AG04449 (cell line): Measurements from ENCODE around the gene KCNQ1.

Source experiments
- CTCF ChIA-PET: fragments of 350-600 bp; formaldehyde crosslinking; extraction: SDS; loops from one replicate; lab custom pipeline; 2021; ENCODE audit warnings: antibody characterized with exemption; lab: Yijun Ruan, JAX
- POLR2A ChIA-PET: fragments of 400-600, 350-600 bp; formaldehyde crosslinking; extraction: SDS; loops from one replicate; lab custom pipeline; 2020; ENCODE audit warnings: antibody characterized with exemption, inconsistent platforms; lab: Yijun Ruan, JAX
- DNase-seq: peaks from one replicate; pipeline ENCODE4 v3.0.0-alpha.2; 2010; ENCODE audit warnings: low read depth, low spot score
- H3K4me3 ChIP-seq: 2 replicates; pipeline ENCODE4 v1.5.1; 2011; ENCODE audit warnings: low read depth, mild to moderate bottlenecking, control low read depth, low read length
- CTCF ChIP-seq: IDR thresholded peaks from one replicate; pipeline ENCODE4 v1.5.1; 2011; ENCODE audit warnings: mild to moderate bottlenecking, moderate library complexity, low read length, control low read depth, inconsistent platforms; ENCODE audit not compliant: insufficient read depth; ENCODE audit errors: missing control alignments

KCNQ1 gene

GRCh38 chr11:2555336-2555735 is 110.5 kb downstream of the KCNQ1 start:
- CTCF ChIA-PET: interaction anchor here (1.0 to 1.5 kb wide), 2 partner anchors 9 to 23 kb away, joined by 3 read pairs; no protein-coding TSS in a partner anchor
- POLR2A ChIA-PET: no interaction called here
- H3K4me3 ChIP-seq: no peak overlapping the region
- no peak for DNase-seq
- TF ChIP-seq CTCF: no peak

- CTCF ChIA-PET: interaction anchor here (1.0 to 1.5 kb wide), 3 partner anchors 10 to 23 kb away, joined by 3 to 4 read pairs (median 3); no protein-coding TSS in a partner anchor
- DNase-seq: no peak
- no peak for TF ChIP-seq CTCF
- POLR2A ChIA-PET: no interaction called here
- H3K4me3 ChIP-seq: no peak overlapping the region
Measured at GRCh38 chr11:2555891-2556290, 111.1 kb downstream of the KCNQ1 start.

DNA sequence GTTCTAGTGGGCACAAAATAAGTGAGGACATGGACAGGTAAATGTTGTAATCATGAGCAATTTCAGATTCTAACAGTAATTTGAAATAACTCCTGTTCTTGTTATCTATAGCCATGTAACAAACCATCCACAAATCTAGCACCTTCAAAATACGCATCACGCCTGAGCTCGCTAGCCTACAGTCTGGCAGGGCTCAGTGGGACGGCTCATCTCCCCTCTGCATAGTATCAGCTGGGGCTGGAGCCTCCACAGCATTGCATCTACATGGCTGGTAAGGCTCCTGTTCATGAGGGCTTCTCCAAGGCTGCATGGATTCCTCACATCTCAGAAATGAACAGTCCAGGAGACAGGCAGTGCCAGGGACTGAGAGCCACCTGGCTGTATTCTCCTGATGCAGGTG is 112.6 kb downstream of the KCNQ1 start:
- ChIA-PET POLR2A (no interaction called here), CTCF (interaction anchor here (1.5 kb wide), 1 partner anchor 24 kb away, joined by 4 read pairs; no protein-coding TSS in a partner anchor)
- no peak for TF ChIP-seq CTCF
- no peak overlapping the region for H3K4me3 ChIP-seq
- DNase-seq: no peak

DNA sequence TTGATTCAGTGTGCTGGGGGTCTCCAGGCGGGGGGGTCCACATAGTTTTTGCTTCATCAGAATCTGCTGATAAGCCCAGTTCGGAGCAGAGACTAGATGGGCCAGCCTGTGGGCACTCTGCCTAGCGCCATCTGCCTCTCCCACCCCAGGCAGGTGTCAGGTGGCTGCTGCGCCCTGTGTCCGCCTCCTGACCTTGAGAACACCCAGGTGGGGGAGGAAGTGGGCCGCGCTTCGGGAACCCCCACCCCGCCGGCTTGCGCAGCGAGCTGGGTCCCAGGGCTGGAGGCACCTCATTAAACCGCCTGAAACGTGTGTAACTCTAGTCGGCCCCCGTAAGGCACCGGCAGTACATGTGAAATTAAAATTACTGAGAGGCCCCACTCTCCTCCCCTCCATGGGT is 113.6 kb downstream of the KCNQ1 start:
- DNase-seq: no peak
- ChIA-PET POLR2A (no interaction called here), CTCF (no interaction called here)
- no peak overlapping the region for H3K4me3 ChIP-seq
- no peak for TF ChIP-seq CTCF

- no peak for TF ChIP-seq CTCF
- ChIA-PET POLR2A (interaction anchor here (0.6 kb wide), 1 partner anchor 343 kb away, joined by 3 read pairs; a partner anchor contains a TSS), CTCF (no interaction called here)
- no peak for DNase-seq
- H3K4me3 ChIP-seq: no peak overlapping the region
Measured at GRCh38 chr11:2558861-2559526, 114.2 kb downstream of the KCNQ1 start.

DNA sequence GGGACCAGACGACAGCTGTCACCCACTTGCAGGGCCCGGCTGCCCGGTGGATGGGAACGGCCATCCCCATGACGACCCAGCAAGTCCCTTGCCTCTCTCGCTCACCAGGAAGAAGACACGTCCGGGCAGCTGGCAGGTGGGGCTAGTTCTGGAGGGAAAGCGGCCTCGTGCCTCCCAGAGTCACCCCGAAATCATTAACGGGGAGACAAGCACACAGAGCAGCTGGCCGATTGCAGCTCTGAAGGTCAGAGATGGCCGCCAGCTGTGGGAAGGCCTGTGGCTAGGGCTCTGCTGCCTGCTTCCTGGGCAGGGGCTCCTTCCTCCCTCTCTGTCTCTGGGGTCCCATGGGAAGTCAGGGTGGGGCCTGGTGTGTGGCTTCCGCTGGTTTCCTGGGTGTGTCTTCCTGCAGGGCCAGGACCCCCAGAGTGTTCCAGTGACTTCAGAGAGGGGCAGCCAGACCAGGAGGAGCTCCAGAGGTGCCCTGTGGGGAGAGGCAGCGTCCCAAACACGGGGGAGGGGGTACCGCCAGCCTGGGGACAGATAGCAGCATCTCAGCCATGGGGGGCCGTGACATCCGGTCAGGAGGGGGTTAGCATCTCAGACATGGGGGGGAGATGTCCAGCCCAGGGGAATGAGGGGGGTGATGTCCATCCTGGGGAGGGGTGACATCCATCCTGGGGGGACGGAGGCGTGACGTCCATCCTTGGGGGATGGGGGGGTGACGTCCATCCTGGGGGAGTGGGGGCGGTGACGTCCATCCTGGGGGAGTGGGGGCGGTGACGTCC is 114.9 kb downstream of the KCNQ1 start:
- no peak for TF ChIP-seq CTCF

More for the DNA sequence above, 114.9 kb downstream of the KCNQ1 start:
- ChIA-PET CTCF (no interaction called here), POLR2A (interaction anchor here (0.6 kb wide), 1 partner anchor 342 kb away, joined by 3 read pairs; a partner anchor contains a TSS)
- H3K4me3 ChIP-seq: no peak overlapping the region
- DNase-seq: no peak
